Skin of body (tissue), 2 donors: ENCODE data around the gene ARX. TPM values are rescaled to one million over a fixed set of nuclear protein-coding genes. Genes with fewer than 3 reads are reported as not detected.

Source experiments
- DNase-seq: peaks from one replicate; lab custom pipeline; 2025; lab: John Stamatoyannopoulos, UW
- total RNA-seq: library from RNA; depleted of rRNA; stranded (reverse); fragments of >200 nt; gene quantifications from one replicate; pipeline ENCODE4 v1.2.3, GENCODE V29; 2014

The ARX gene
- total RNA-seq, 1 donor from 2014 or later: 0.10 TPM

DNA sequence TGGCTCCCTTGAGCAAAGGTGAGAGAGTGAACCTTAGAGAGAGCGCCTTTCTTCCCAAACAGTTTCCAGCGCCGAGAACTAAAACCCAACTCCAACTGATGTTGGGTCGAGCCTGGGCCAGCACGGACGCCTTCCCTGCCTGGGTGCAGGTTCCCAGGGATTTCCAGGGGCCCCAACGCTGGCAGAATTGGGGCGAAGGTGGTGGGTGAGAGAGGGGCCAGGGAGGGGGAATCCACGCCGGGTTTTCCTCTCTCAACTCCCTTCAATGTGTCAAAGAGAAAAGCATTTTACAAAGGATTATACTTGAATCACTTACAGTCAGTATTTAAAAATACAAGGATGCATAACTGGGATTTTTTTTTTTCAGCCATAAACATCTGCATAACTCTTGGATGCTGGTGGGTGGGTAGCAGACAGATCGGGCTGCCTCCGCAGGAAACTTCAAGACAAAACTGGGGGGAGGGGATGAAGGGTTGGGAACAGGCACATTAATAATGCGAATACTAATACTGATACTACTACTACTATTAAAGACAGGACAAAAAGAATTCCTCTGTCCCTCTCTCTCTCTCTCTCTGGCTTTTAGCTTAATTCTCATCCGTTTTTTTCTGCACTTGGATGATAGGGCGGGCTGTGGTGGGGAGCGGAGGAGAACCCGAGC lies 1.3 kb upstream of the ARX start:
- DNase-seq: no peak

DNA sequence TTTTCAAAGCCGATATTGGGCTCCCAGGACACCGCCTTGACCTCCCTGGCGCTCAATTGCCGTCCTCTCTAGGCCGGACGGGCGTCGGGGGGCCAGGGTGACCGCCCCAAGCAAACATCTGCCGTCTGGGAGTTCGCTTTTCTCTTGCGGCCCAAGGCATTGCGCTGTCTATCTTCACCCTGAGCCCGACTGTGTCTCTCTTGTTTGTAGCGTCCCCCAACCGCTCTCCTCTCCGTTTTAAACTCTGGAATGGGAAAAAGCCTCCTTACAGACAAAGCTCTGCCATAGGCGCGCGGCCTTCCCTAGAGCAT lies 551 bp upstream of the ARX start:
- DNase-seq: no peak

GRCh38 chrX:25014366-25014838 lies 1.4 kb downstream of the ARX start:
- DNase-seq: no peak

DNA sequence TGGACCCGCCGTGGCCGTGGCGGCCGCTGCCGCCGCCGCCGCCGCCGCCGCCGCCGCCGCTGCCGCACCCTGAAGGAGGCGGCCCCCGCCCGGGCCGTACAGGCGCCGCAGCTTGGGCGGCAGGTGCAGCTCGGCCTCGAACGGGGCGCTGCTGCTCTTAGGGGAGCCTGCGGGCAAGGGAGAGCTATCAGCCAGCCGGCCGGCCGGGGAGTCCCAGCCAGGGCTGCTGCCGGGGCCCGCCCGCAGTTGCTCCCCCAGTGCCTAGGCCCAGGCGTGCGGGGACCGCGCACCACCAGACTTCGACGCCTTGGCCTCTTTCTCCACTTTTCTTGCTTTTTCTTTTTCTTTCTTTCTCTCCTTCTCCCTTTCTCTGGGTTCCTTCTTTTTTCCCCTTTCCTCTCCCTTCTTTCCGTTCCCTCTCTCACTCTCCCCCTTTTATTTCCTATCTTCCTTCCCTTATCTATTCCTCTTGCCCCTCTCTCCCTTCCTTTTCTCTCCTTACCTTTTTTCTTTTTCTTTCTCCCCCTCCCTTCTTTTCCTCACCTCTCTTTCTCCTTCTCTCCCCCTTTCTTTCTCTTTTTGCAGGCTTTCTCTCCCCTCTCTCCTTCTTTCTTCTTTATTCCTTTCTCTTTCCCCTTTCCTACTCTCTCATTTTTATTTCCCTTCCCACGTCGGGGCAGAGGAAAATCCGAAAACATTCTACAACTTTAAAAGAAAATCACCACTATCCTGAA lies 2.0 kb downstream of the ARX start:
- DNase-seq: no peak

DNA sequence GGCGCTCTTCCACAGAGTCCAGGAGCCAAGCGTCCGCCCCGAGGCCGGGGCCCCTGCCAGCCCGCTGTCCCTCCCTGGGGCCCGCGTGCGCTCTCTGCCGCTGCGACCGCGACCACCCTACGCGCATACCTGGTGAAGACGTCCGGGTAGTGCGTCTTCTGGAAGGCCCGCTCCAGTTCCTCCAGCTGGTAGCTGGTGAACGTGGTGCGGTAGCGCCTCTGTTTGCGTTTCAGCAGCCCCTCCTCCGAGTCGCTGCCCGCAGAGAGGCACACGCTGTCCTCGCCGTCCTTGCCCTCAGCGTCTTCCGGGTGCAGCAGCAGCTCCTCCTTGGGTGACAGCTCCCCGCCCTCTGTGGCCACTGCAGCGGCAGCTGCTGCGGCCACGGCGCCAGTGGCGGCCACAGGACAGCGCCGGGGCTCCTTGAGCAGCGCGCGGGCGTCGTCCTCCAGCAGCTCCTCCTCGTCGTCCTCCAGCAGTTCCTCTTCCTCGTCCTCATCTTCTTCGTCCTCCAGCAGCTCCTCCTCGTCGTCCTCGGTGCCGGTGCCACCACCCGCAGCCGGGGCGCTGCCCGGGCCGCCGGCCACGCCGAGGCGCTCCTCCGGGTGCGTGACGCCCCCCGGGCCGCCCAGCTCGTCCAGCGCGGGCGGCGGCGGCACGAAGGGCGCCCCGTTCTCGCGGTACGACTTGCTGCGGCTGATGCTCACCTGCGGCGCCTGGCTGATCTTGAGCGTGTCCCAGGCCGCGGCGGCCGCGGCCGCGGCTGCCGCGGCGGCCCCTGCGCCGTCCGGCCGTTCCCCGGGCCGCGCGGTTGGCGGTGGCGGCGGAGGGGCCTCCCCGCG lies 2.8 kb downstream of the ARX start:
- DNase-seq: no peak

- no peak for DNase-seq
These were observed 3.4 kb downstream of the ARX start for GRCh38 chrX:25012433-25012735.

GRCh38 chrX:25011589-25012432 lies 4.0 kb downstream of the ARX start:
- no peak for DNase-seq

DNA sequence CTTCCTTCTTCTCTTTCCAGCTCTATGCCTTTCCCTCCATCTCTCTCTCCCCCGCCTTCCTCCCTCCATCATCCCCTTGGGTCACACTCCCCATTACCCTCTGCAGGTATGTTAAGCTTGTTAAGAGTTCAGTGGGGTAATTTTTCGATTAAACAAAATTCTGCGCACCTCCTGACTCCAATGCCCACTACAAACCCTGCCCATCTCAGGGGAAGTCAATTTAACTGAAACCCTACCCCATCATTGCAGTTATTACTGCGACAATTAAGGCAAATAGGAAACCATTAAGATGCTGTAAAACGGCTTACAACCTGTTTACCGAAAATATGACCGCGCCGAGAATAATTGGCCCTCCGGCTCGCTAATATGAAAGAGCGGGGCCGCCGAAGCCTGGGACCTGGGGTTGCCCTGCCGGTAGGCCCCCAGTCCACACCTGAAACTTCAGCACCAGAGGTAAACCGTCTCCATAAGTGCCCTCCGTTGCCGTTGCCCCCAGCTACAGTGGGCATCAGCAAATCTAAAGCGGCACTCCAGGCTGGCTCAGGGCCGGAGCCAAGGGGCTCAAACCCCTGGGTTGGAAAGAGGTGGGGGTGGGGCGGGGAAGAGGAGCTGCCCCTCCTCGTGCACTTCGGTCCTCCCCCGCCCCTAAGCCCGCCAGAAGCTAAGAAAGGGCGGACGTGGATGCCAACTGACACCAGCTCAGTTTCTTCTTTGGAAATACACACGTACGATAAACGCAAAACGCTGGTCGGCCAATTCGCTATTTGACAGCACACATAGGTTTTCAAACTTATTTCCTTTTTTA lies 4.8 kb downstream of the ARX start:
- no peak for DNase-seq

DNA sequence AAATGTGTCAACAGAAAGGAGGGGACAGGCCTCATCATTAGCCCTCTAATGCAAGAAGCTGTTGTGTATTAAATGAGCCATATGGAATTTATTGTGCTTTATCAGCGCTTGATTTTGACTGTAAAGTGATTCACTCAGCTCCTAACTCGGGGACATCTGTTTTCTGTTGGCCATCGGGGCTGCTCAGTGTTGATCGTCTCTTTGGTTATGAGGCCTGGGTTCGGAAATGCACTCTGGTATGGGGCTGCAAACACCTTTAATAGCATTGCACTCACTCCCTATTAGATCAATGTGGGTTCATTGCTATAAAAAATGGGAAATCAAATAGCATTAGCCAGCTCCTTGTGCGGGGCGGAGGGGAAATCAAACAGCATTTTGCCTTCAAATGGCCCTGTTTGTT lies 6.4 kb downstream of the ARX start:
- no peak for DNase-seq

DNA sequence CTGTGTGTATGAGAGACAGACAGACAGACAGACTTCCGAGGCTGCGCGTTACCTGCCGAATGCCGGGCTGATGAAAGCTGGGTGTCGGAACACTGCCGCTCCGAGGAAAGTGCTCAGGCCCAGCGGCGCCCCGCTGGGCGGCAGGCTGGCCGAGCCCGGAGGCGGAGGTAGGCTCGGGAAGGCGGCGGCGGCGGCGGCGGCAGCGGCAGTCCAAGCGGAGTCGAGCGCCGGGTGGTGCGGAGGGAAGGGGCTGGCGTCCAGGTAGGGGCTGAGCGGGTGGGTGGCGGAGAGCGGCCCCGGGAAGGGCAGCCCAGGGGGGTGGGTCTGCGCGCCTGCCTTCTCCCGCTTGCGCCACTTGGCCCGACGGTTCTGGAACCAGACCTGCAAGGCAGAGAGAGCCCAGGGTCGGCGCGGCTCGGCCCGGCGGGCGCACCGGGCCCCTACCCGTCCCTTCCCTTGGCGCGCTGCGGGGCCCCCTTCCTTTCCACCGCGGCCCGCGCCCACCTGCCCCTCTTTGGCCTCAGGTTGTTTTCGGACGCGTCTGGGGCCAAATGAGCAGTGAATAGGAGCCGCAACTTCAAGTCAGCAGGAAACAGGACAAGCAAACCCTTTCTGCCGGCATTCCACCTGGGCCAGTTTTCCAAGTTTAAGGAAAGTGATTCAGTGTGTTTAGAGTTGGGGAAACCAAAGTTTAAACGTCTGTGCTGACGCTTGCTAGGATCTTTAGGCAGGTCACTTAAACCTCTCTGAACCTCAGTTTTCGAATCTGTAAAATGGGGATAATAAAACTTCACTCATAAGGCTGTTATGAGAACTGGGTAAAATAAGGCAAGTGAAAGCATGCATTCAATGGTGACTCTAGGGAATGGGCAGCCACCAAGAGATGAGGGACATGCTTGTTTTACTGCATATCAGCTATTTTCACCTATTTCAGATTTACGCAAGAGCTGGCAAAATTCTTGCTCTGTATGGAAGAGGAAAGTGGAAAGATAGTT lies 8.4 kb downstream of the ARX start:
- no peak for DNase-seq

DNA sequence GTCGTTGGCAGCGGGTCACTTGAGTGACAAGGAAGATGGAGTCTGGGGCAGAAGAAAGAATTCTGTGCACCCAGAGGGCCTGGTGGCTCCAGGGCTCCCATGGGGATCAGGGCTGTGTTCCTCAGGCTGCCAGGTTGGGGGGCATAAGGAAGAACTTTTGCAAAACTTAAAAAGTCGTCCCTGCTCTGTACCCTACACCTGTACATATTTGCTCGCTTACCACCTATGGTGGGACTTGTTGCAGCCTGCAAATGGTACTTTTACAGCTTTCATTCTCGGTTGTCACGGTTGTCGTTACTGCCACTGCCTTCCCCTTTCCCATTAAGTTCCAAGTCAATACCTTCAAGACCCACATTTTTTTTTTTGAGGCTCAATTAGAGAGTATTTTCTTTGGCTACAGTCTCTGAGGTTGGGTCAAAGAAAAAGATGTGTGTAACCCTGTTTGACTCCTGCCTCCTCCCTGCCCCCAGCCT lies 9.1 kb downstream of the ARX start:
- no peak for DNase-seq

DNA sequence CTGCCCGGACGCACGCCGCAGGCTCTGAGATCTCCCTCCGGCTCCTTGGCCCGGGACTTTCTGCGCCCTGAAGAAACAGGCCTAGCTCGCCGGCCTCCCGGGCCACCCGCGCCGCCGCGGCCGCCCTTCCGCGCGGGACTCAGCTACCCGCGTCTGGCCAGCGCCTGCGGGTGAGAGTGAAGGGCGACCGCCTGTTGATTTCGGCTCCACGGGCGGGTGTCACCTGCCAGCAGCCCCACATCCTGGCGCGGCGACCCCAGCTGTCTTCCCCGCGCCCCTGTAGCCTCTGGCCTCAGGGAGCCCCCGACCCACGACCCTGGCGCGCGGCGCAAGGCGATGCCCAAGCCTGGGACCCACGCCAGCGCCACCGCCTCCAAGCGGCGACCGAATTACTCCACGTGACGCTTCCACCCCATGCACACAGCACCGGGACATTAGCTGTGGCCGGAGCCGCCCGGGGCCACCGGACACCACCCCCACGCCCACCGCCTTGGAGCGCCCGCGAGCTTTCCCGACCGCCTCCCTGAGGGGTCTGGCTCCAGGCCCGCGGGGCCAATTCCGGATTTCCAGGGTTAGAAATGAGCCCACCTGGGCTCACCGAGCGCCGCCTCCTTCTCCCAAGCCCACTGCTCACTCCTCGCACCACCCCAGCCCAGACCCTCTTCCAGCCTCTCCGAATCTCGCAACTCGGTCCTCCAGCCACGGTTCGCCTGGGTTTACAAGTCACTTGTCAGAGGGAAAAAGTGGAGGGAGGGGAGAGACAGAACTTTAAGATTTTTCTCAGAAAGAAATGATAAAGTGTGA lies 10.2 kb downstream of the ARX start:
- DNase-seq: no peak

DNA sequence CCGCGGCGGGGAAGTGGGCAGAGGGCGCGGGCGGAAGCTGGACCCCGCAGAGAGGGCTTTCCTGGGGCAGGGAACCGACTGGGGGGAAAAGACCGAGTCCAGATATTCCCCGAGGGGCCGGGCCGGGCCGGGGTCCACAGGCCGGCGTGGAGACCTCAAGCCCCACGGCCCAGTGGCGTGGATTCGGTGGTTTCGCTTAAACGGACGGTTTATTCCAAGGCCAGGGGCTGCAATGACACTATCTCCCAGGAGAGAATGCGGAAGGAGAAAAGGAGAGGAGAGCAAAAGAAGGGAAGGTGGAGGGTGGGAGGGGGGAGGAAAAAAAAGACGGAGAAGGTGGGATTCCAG lies 10.8 kb downstream of the ARX start:
- DNase-seq: no peak

DNA sequence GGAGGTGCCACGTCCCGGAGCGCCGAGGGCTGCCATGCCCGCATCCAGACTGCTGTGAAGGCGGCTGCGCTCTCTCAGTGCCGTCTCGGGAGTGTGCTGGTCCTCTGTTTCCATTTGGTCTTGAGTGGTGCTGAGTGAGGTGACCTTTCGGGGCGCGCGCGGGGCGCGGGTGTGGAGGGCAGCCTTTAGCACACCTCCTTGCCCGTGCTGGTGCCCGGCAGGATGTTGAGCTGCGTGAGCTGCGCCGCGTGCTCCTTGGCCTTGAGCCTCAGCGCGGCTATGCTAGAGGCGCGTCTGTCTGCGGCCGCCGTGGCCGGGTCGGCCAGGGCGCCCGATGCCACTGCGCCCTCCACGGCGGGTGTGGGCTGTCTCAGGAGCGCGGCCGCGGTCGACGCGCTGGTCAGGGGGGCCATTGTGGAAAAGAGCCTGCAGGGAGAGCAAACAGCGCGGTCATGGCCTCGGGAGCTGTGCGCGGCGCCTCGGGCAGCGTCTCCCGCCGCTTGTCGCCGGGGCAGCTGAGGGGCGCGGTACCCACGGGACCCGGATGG lies 11.2 kb downstream of the ARX start:
- no peak for DNase-seq

DNA sequence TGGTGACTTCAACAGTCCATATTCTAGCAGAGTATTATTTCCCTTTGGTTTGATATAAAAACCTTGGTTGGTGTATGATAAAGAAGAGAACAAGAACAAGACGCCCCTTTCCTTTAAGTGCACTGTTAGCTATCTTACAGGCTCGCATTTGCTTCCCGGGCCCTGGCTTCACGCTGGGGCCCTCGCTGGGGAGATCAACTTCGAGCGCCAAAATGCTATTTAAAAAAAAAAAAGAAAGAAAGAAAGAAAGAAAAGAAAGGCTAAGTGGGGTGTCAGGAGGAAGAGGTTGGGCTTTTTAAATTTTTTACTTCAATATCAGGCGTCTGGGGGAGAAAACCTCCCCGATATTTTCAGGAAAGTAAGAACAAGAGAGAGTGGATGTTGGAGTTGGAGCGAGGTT lies 11.7 kb downstream of the ARX start:
- DNase-seq: no peak

DNA sequence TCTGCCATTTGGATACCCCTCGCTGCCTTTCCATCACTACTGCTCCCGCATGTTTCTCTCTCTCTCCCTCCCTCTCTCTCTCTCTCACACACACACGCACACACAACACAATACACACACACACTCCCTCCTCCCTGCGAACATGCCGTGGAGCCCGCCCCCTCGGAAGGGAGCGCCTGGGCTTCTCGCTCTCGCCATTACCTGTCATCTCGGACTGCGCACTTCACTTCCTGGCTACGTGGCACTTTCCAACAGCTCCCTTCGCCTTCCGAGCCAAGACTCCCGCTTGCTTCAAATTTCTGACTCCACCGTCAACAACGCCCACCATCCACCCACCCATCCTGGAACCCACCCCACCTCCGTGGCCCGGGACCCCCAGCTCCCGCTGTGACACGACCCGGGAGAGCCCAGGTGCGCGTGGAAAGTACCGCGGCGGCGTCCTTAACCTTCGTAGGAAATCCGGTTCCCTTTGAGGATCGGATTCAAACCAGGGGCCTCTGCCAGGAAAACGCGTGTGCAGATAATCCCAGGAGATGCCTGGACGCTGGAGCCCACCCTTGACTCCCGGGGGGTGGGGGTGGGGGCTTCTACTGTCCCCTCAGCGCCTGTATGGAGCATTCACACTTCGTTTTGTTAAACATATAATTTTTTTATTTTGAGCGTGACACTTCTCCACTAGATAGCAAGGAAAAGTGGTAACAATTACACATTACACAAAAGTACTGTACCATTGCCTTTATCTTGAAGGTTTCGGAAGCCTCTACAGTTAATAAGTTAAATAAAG lies 12.5 kb downstream of the ARX start:
- DNase-seq: no peak

DNA sequence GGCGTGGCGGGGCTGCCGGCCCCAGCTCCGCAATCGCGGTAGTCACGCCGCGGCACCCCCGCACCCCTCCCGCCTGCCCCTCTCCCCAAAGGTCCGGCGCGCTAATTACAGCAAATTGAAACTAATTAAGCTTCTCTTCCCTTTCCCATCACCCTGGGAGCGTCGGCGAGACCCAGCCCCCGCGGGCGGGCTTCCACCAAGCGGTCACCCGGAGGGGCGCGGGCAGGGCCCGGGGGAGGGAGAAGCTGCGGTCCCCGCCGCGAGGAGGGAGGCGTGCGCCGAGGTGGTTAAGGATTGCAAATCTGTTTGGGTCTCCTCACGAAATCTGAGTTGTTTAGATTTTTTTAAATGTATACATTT lies 13.1 kb downstream of the ARX start:
- DNase-seq: no peak
